Fibroblast of lung (primary cell): ENCODE data around the gene IL26. TPM values are rescaled to one million over a fixed set of nuclear protein-coding genes. Genes with fewer than 3 reads are reported as not detected.

Experiments used
- DNase-seq, 2 donors: peaks; one replicate each; pipeline versions ENCODE4 v3.0.0 to v3.0.0-alpha.2; 2010; ENCODE audit warnings: low read depth in 2 of 2
- H2AFZ ChIP-seq: 2 replicates; pipeline ENCODE4 v1.5.1; 2012; ENCODE audit warnings: low read length, control low read depth, inconsistent platforms
- H3K27ac ChIP-seq: 2 replicates; pipeline ENCODE4 v1.5.1; 2011; ENCODE audit warnings: low read length, control low read depth; ENCODE audit not compliant: insufficient read depth
- H3K27me3 ChIP-seq: 2 replicates; pipeline ENCODE4 v1.5.1; 2011; ENCODE audit warnings: mild to moderate bottlenecking, low read length; ENCODE audit not compliant: control insufficient read depth, insufficient read depth
- H3K36me3 ChIP-seq: 2 replicates; pipeline ENCODE4 v1.5.1; 2011; ENCODE audit warnings: low read length; ENCODE audit not compliant: control insufficient read depth, insufficient read depth
- H3K4me1 ChIP-seq: 2 replicates; pipeline ENCODE4 v1.5.1; 2011; ENCODE audit warnings: low read length; ENCODE audit not compliant: control insufficient read depth, insufficient read depth; ENCODE audit errors: extremely low read depth
- H3K4me2 ChIP-seq: 2 replicates; pipeline ENCODE4 v1.5.1; 2011; ENCODE audit warnings: low read length, control low read depth; ENCODE audit not compliant: insufficient read depth; ENCODE audit errors: extremely low read depth
- H3K4me3 ChIP-seq, 4 experiments: fragments of 200-600 bp in 1 of 4; sonication (generic) in 1 of 4; replicated peaks in 1 of 4; 2 replicates each; pipeline ENCODE4 v1.5.1; 2011 to 2016; ENCODE audit warnings: low read length in 4 of 4, low read depth in 3 of 4, mild to moderate bottlenecking in 3 of 4, control low read depth in 2 of 4, inconsistent platforms in 1 of 4, mixed read lengths in 1 of 4; ENCODE audit not compliant: insufficient read depth in 1 of 4; ENCODE audit errors: control extremely low read depth in 1 of 4
- H3K79me2 ChIP-seq: 2 replicates; pipeline ENCODE4 v1.5.1; 2012; ENCODE audit warnings: mild to moderate bottlenecking, low read length, inconsistent platforms; ENCODE audit not compliant: control insufficient read depth, insufficient read depth
- H3K9ac ChIP-seq: 2 replicates; pipeline ENCODE4 v1.5.1; 2011; ENCODE audit warnings: mild to moderate bottlenecking, low read length, control low read depth; ENCODE audit not compliant: insufficient read depth
- H3K9me3 ChIP-seq: 2 replicates; pipeline ENCODE4 v1.5.1; 2012; ENCODE audit warnings: low read depth, low read length; ENCODE audit not compliant: control insufficient read depth, insufficient read depth
- H4K20me1 ChIP-seq: 2 replicates; pipeline ENCODE4 v1.5.1; 2011; ENCODE audit warnings: low read length; ENCODE audit not compliant: control insufficient read depth, insufficient read depth; ENCODE audit errors: extremely low read depth
- CTCF ChIP-seq, 2 donors: IDR thresholded peaks in 1 of 2; conservative IDR thresholded peaks in 1 of 2; 1 replicate in 1 of 2; 2 replicates in 1 of 2; pipeline ENCODE4 v1.5.1; 2011 to 2012; ENCODE audit warnings: low read length in 2 of 2, control low read depth in 1 of 2, inconsistent platforms in 1 of 2, low read depth in 1 of 2, mild to moderate bottlenecking in 1 of 2
- EZH2 ChIP-seq: IDR thresholded peaks from 2 replicates; pipeline ENCODE4 v1.5.1; 2012; ENCODE audit warnings: low read length, control low read depth, mild to moderate bottlenecking; ENCODE audit errors: missing control alignments
- polyA plus RNA-seq, 2 donors: library from polyadenylated mRNA; depleted of rRNA in 1 of 2; stranded (reverse) in 1 of 2; unstranded in 1 of 2; fragments of >200 nt; gene quantifications; 2 replicates each; pipeline ENCODE4 v1.2.1, GENCODE V29; 2011 to 2012; ENCODE audit warnings: missing spikeins in 1 of 2
- total RNA-seq: library from RNA; depleted of rRNA; stranded (reverse); fragments of >200 nt; gene quantifications from 2 replicates; pipeline ENCODE4 v1.2.1, GENCODE V29; 2014

The IL26 gene
- total and polyA plus RNA-seq, 2 donors (not counting 1 experiment from before 2014, with no cell fraction given): not detected

- Histone ChIP-seq H3K36me3 (no peaks in the 10 kb centered on the region), H3K9ac (no peak overlapping the region), H3K27me3 (no peaks in the 10 kb centered on the region), H3K9me3 (no peaks in the 10 kb centered on the region), H3K79me2 (no peaks in the 10 kb centered on the region), H2AFZ (no peak overlapping the region), H3K4me3 (no peak overlapping the region), H4K20me1 (no peaks in the 10 kb centered on the region), H3K4me2 (no peak overlapping the region), H3K27ac (peak overlapping the region; percentile 19), H3K4me1 (peaks cover 16% of the 10 kb centered on the region)
- no peak for TF ChIP-seq EZH2
- TF ChIP-seq CTCF (conservative IDR thresholded peaks at IDR 0.05 in 1 of 2, IDR thresholded peaks at IDR 0.05 in 1 of 2; ENCODE audit: low read depth in 1 of 2, low read length in 2 of 2): no peak
- no peak for DNase-seq
Measured at GRCh38 chr12:68270358-68270757, 44.7 kb upstream of the IL26 start.

GRCh38 chr12:68269779-68270178 is 44.2 kb upstream of the IL26 start:
- no peak overlapping the region for H3K4me2 ChIP-seq
- H3K36me3 ChIP-seq: no peaks in the 10 kb centered on the region
- H3K4me1 ChIP-seq: peaks cover 16% of the 10 kb centered on the region
- no peaks in the 10 kb centered on the region for H3K9me3 ChIP-seq
- no peaks in the 10 kb centered on the region for H4K20me1 ChIP-seq
- H3K27ac ChIP-seq: no peak overlapping the region
- TF ChIP-seq EZH2 (no peak), CTCF (conservative IDR thresholded peaks at IDR 0.05 in 1 of 2, IDR thresholded peaks at IDR 0.05 in 1 of 2; ENCODE audit: low read depth in 1 of 2, low read length in 2 of 2) (no peak)
- no peaks in the 10 kb centered on the region for H3K79me2 ChIP-seq
- no peak overlapping the region for H3K4me3 ChIP-seq
- no peak overlapping the region for H2AFZ ChIP-seq
- no peaks in the 10 kb centered on the region for H3K27me3 ChIP-seq
- H3K9ac ChIP-seq: no peak overlapping the region
- DNase-seq: no peak

GRCh38 chr12:68268967-68269366 is 43.4 kb upstream of the IL26 start:
- no peak overlapping the region for H3K4me2 ChIP-seq
- no peaks in the 10 kb centered on the region for H3K36me3 ChIP-seq
- no peak overlapping the region for H3K27ac ChIP-seq
- no peaks in the 10 kb centered on the region for H3K27me3 ChIP-seq
- no peaks in the 10 kb centered on the region for H3K9me3 ChIP-seq
- TF ChIP-seq CTCF (conservative IDR thresholded peaks at IDR 0.05 in 1 of 2, IDR thresholded peaks at IDR 0.05 in 1 of 2; ENCODE audit: low read depth in 1 of 2, low read length in 2 of 2) (no peak), EZH2 (no peak)
- H3K79me2 ChIP-seq: no peaks in the 10 kb centered on the region
- peaks cover 16% of the 10 kb centered on the region for H3K4me1 ChIP-seq
- no peak overlapping the region for H2AFZ ChIP-seq
- H3K4me3 ChIP-seq: no peak overlapping the region
- no peaks in the 10 kb centered on the region for H4K20me1 ChIP-seq
- peak; percentile 23 to 52 for DNase-seq
- no peak overlapping the region for H3K9ac ChIP-seq
